Measurements from ENCODE around the gene CERS5. TPM values are rescaled to one million over a fixed set of nuclear protein-coding genes. Genes with fewer than 3 reads are reported as not detected.

The CERS5 gene
- total and polyA plus RNA-seq, 10 of the 15 experiments (the other 5 are each of a cell fraction or from before 2014, with no cell fraction given): 6.8 to 50.1 (median 31.8) TPM

DNA sequence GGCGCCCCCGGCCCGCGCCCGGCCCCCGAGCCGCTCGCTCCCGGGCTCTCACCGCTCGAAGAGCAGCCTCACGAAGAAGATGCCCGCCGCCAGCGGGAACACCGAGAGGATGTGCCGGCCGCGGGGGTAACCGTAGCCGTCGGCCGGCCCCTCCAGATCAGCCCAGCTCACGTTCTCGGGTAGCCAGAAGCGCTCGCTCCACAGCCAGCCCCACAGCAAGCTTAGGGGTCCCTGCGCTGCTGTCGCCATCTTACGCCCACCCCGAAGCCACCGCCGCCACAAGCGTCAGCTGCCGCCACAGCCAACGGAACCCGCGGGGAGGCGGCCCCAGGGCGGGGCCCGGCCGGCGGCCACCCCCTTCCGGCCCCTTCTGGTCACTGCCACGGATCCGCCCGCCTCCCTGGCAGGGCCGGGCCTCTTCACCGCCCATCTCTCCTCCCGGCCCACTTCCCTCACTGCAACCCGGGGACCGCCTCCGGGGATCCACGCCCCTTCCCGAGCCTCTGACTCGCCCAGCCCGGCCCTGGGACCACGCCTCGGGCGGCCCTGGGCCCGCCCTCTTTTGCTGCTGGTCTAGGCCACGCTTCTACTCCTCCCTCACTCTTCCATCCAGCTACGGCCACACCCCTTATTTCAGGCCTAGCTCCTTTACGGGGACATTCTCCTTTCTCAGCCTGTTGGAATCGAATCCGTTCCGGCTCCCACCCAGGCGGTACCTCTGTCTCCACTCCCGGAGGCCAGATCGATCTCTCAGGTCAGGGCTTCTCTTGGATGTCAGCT, at the start of gene CERS5 (continued):
- TF ChIP-seq, protein P1, sequence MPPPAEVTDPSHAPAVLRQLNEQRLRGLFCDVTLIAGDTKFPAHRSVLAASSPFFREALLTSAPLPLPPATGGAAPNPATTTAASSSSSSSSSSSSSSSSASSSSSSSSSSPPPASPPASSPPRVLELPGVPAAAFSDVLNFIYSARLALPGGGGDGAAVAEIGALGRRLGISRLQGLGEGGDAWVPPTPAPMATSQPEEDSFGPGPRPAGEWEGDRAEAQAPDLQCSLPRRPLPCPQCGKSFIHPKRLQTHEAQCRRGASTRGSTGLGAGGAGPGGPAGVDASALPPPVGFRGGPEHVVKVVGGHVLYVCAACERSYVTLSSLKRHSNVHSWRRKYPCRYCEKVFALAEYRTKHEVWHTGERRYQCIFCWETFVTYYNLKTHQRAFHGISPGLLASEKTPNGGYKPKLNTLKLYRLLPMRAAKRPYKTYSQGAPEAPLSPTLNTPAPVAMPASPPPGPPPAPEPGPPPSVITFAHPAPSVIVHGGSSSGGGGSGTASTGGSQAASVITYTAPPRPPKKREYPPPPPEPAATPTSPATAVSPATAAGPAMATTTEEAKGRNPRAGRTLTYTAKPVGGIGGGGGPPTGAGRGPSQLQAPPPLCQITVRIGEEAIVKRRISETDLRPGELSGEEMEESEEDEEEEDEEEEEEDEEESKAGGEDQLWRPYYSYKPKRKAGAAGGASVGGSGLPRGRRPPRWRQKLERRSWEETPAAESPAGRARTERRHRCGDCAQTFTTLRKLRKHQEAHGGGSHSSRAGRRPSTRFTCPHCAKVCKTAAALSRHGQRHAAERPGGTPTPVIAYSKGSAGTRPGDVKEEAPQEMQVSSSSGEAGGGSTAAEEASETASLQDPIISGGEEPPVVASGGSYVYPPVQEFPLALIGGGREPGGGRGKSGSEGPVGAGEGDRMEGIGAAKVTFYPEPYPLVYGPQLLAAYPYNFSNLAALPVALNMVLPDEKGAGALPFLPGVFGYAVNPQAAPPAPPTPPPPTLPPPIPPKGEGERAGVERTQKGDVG (CRISPR knock-in tag; IDR thresholded peaks at IDR 0.05): 0 out of 2 replicates have a peak, but pooled peaks have one; percentile 60
- TF ChIP-seq KAT2A (conservative IDR thresholded peaks at IDR 0.05; ENCODE audit: control insufficient read depth, low read depth, low read length) (no peak), BMI1 (IDR thresholded peaks at IDR 0.05; ENCODE audit: borderline replicate concordance) (no peak), SMC3 (IDR thresholded peaks at IDR 0.05; ENCODE audit: borderline replicate concordance, low read length) (no peak), SPI1 (IDR thresholded peaks at IDR 0.05; ENCODE audit: borderline replicate concordance, insufficient read depth, low read depth, low read length) (peak; percentile 54; the same call in 1 of the 2 replicates), YY1 (IDR thresholded peaks at IDR 0.05; ENCODE audit: low read depth, low read length) (peak; percentile 93), LARP7 (IDR thresholded peaks at IDR 0.05) (peak; percentile 95), MTA3 (IDR thresholded peaks at IDR 0.05; ENCODE audit: borderline replicate concordance, low read length) (no peak), KLF5 (IDR thresholded peaks at IDR 0.05; ENCODE audit: partially characterized antibody) (peak; percentile 69), ZZZ3 (IDR thresholded peaks at IDR 0.05; ENCODE audit: control insufficient read depth, insufficient read length, low read depth) (no peak), IKZF1 (conservative IDR thresholded peaks at IDR 0.05) (peak; percentile 68)
- TF ChIP-seq, protein P2, sequence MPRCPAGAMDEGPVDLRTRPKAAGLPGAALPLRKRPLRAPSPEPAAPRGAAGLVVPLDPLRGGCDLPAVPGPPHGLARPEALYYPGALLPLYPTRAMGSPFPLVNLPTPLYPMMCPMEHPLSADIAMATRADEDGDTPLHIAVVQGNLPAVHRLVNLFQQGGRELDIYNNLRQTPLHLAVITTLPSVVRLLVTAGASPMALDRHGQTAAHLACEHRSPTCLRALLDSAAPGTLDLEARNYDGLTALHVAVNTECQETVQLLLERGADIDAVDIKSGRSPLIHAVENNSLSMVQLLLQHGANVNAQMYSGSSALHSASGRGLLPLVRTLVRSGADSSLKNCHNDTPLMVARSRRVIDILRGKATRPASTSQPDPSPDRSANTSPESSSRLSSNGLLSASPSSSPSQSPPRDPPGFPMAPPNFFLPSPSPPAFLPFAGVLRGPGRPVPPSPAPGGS (IDR thresholded peaks at IDR 0.05; ENCODE audit: borderline replicate concordance, insufficient read depth, low read depth, low read length, poor library complexity, severe bottlenecking): no peak
- TF ChIP-seq, protein P3, sequence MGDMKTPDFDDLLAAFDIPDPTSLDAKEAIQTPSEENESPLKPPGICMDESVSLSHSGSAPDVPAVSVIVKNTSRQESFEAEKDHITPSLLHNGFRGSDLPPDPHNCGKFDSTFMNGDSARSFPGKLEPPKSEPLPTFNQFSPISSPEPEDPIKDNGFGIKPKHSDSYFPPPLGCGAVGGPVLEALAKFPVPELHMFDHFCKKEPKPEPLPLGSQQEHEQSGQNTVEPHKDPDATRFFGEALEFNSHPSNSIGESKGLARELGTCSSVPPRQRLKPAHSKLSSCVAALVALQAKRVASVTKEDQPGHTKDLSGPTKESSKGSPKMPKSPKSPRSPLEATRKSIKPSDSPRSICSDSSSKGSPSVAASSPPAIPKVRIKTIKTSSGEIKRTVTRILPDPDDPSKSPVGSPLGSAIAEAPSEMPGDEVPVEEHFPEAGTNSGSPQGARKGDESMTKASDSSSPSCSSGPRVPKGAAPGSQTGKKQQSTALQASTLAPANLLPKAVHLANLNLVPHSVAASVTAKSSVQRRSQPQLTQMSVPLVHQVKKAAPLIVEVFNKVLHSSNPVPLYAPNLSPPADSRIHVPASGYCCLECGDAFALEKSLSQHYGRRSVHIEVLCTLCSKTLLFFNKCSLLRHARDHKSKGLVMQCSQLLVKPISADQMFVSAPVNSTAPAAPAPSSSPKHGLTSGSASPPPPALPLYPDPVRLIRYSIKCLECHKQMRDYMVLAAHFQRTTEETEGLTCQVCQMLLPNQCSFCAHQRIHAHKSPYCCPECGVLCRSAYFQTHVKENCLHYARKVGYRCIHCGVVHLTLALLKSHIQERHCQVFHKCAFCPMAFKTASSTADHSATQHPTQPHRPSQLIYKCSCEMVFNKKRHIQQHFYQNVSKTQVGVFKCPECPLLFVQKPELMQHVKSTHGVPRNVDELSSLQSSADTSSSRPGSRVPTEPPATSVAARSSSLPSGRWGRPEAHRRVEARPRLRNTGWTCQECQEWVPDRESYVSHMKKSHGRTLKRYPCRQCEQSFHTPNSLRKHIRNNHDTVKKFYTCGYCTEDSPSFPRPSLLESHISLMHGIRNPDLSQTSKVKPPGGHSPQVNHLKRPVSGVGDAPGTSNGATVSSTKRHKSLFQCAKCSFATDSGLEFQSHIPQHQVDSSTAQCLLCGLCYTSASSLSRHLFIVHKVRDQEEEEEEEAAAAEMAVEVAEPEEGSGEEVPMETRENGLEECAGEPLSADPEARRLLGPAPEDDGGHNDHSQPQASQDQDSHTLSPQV (IDR thresholded peaks at IDR 0.05): no peak
